GM18502 (cell line): ENCODE measurements around the gene RPS2.
"Not testable (repeated sequence)": the region's sequence is repeated elsewhere in the genome, so short reads cannot be mapped to it uniquely, and the experiment has no call there.

Source experiments
- ATAC-seq: cut with Tn5 transposase; IDR thresholded peaks from one replicate; pipeline ENCODE4 v1.9.1; 2021; ENCODE audit warnings: mild to moderate bottlenecking; ENCODE audit not compliant: unreplicated experiment, poor library complexity

The RPS2 gene

DNA sequence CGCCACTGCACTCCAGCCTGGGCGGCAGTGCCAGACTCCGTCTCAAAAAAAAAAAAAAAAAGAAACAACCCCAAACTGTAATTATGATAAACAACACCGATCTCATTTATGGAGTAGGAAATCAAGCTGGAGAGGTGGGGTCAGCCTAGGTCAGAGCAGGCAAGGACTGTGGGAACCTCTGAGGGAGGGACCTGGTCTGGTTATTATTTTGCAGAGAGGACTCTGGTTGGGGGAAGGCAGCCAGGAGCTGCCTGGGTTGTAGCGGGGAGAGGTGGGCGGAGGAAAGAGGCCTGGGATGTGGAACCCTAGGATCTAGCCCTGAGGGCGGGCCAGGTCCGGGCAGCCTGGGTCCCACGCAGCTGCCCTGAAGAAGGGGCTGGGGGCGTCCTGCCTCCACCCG lies 35.5 kb downstream of the RPS2 start:
- no peak for ATAC-seq

- no peak for ATAC-seq
Measured at GRCh38 chr16:1926271-1926670, 38.4 kb downstream of the RPS2 start.

GRCh38 chr16:1924095-1924494 lies 40.5 kb downstream of the RPS2 start:
- no peak for ATAC-seq

DNA sequence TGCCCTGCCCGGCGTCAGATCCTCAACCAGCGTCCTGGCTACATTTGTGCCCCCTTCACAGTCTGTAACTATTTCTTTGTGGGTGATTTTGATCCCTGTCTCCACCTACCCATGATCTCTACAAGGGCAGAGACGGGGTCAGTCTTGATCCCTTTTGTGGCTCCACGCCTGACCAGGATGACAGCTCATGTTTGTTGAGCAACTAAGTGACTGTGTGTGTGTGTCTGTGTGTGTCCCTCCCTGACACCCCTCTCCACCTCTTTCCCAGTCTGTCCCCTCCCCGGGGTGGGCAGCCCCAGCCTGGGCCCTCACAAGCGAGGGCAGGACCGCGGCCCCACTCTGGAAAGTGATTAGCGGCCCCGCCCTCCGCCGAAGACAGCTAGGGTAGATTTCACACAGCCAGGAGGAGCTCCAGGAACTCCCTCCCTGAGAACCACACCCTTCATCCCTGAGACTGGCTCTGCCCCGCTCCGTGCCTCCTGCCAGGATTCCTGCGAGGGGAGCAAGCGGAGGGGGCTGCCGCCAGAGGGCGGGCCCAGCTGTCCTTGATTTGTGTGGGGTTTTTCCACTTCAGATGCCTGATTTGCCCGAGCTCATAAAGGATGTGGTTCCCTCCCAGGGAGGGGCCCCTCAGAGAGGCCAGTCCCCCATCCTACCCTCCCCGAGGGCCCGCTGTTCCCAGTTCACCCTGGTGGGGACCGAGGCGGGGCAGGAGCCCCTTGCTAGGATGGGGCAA lies 41.2 kb downstream of the RPS2 start:
- ATAC-seq, result no peak

DNA sequence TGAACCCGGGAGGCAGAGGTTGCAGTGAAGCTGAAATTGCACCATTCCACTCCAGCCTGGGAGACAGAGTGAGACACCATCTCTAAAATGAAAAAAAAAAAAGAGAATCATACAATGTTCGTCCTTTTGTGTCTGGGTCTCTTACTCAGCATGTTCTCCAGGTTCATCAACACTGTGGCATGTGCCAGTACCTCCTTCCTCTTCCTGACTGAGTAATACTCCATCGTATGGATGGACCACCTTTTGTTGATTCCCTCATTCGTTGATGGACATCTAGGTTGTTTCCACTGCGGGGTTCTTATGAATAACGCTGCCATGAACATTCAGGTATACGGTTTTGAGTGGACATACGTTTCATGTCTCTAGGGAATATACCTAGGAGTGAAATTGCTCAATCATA lies 42.3 kb downstream of the RPS2 start:
- no peak for ATAC-seq

- no peak for ATAC-seq
Measured at GRCh38 chr16:1920727-1921171, 43.9 kb downstream of the RPS2 start.

DNA sequence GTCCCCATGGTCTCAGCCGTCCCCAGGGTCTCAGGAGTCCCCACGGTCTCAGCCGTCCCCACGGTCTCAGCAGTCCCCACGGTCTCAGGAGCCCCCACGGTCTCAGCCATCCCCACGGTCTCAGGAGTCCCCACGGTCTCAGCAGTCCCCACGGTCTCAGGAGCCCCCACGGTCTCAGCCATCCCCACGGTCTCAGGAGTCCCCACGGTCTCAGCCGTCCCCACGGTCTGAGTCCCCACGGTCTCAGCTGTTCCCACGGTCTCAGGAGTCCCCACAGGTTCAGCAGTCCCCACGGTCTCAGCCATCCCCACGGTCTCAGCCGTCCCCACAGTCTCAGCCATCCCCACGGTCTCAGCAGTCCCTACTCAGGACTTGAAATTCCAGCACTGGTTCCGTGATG lies 44.5 kb downstream of the RPS2 start:
- ATAC-seq, result not testable (repeated sequence)

GRCh38 chr16:1919327-1919998 lies 45.2 kb downstream of the RPS2 start:
- ATAC-seq, result no peak

- no peak for ATAC-seq
Measured at GRCh38 chr16:1918351-1919326, 46.0 kb downstream of the RPS2 start, which contains the start of gene HS3ST6. Gene HS3ST6 (minus strand): TSS chr16:1918415. CDS start chr16:1918323, 92 bp downstream.

DNA sequence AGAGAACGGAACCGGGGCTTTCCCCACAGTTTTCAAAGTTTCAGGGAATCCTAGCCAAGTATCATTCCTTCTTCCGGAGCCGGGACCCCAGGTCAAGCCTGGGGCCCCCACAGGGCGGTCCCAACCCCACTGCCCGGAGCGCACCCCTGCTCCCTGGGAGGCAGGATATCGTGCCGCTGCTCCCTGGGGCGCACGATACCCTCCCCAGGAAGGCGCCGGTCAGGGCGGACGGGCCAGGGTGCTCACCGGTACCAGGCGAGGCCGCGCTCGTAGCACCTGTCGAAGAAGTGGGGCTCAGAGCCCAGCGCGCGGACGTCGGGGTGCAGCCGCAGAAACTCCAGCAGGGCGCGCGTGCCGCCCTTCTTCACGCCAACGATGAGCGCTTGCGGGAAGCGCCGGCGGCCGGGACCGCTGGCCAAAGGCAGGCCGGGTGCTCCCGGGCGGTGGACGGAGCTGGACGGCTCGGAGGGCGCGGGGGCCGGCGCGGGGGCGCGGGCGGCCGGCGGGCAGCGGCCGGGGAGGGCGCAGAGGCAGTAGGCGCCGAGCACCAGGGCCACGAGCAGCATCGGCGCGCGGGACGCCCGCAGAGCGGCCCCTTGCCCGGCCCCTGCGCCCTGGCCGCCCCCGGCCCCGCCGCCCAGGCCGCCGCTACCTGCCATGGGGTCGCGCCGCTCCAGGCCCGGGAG lies 46.8 kb downstream of the RPS2 start:
- no peak for ATAC-seq

GRCh38 chr16:1917056-1917664 lies 47.5 kb downstream of the RPS2 start:
- ATAC-seq, result no peak

- no peak for ATAC-seq
Measured at GRCh38 chr16:1916640-1916990, 48.0 kb downstream of the RPS2 start.

- no peak for ATAC-seq
Measured at GRCh38 chr16:1915732-1916639, 48.6 kb downstream of the RPS2 start.

GRCh38 chr16:1914988-1915387 lies 49.6 kb downstream of the RPS2 start:
- no peak for ATAC-seq

- no peak for ATAC-seq
Measured at GRCh38 chr16:1914084-1914608, 50.5 kb downstream of the RPS2 start.

DNA sequence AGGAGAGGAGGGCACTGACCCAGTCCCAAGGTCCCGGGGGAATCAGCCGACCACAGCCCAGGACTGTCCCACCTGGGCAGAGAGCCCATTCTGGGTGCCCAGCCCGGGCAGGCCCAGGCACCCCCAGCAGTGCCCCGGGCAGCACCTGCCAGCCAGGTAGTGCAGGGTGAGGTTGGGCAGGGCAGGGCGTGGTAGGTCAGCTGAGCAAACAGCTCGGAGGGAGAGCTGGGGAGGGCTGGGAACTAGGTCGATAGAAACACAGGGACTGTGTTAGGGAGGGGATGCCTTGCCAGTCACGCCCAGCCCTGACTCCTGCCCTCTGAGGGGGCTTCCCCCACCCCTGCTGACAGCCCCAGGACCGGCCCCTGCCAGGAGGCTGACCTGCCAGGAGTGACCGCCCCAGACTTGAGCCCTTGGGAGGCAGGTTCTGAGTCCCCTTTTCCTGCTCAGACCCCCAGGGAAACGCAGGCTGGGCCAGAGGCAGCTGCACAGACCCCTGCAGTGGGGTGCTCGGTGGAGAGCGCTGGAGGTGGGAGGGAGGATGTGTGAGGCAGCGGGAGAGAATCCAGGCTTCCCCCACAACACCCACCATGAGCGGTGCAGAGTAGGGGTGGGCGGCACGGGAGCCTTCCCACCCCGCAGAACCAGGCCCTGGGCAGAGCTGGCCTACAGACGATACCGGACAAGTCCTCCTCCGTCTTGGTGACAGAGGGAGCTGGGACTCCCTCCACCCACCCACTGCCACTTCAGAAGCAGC lies 51.1 kb downstream of the RPS2 start:
- no peak for ATAC-seq

- no peak for ATAC-seq
Measured at GRCh38 chr16:1912215-1912543, 52.4 kb downstream of the RPS2 start.
